Tibial nerve (tissue), 3 donors: ENCODE data around the gene ALDOB.

ENCODE experiments used
- POLR2A ChIP-seq, 2 donors: fragments of 450-650 bp; IDR thresholded peaks; one replicate each; pipeline ENCODE4 v1.6.1; 2017; ENCODE audit warnings: antibody characterized with exemption in 2 of 2, mild to moderate bottlenecking in 2 of 2, moderate library complexity in 2 of 2
- TF ChIP-seq, protein P1 (sequence below), 5 experiments: fragments of 200-600 bp in 3 of 5; fragments of 450-650 bp in 2 of 5; sonication (generic) in 3 of 5; IDR thresholded peaks; one replicate each; pipeline ENCODE4 v1.5.1; 2016 to 2019; ENCODE audit warnings: antibody characterized with exemption in 5 of 5, mild to moderate bottlenecking in 3 of 5, moderate library complexity in 2 of 5

DNA sequence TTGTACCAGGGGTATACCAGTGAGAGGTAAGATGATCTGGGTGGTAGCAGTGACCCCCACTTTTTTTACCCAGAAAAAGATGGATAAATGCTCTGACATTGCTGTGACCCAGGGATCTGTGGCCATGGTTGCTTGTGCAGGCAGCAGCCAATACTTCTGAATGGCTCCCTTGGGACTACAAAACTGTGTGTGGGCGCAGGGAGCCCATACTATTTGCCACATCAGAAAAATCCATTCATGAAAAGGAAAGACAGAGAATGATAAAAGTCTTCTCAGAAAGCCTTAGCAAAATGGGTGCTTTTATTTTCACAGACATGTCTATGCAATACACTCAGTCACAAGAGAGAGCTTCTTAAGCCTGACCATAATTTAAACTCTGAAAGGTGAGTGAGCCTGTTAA is 37.3 kb upstream of the ALDOB start:
- no peak for TF ChIP-seq POLR2A (IDR thresholded peaks at IDR 0.05)
- TF ChIP-seq, protein P1, sequence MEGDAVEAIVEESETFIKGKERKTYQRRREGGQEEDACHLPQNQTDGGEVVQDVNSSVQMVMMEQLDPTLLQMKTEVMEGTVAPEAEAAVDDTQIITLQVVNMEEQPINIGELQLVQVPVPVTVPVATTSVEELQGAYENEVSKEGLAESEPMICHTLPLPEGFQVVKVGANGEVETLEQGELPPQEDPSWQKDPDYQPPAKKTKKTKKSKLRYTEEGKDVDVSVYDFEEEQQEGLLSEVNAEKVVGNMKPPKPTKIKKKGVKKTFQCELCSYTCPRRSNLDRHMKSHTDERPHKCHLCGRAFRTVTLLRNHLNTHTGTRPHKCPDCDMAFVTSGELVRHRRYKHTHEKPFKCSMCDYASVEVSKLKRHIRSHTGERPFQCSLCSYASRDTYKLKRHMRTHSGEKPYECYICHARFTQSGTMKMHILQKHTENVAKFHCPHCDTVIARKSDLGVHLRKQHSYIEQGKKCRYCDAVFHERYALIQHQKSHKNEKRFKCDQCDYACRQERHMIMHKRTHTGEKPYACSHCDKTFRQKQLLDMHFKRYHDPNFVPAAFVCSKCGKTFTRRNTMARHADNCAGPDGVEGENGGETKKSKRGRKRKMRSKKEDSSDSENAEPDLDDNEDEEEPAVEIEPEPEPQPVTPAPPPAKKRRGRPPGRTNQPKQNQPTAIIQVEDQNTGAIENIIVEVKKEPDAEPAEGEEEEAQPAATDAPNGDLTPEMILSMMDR (IDR thresholded peaks at IDR 0.05), result no peak
